GM13977 (cell line): Measurements from ENCODE around the gene GRIK2.

Experiments
- DNase-seq: peaks from one replicate; pipeline ENCODE4 v3.0.0; 2012; ENCODE audit warnings: low spot score
- in situ Hi-C: fragments of 300-500 bp; cut with MboI; formaldehyde crosslinking; loops from one replicate; pipeline ENCODE4 v1.12.0; 2022; ENCODE audit warnings: low sequenced_read_pairs, low pct_unique_long_range_greater_than_20kb, mixed read lengths, inconsistent platforms; ENCODE audit not compliant: unreplicated experiment
- TF ChIP-seq, protein P1 (sequence below): IDR thresholded peaks from 2 replicates; pipeline ENCODE4 v1.5.1; 2012; ENCODE audit warnings: mild to moderate bottlenecking, control low read depth; ENCODE audit not compliant: insufficient read depth; ENCODE audit errors: extremely low read depth, missing control alignments

Gene GRIK2

DNA sequence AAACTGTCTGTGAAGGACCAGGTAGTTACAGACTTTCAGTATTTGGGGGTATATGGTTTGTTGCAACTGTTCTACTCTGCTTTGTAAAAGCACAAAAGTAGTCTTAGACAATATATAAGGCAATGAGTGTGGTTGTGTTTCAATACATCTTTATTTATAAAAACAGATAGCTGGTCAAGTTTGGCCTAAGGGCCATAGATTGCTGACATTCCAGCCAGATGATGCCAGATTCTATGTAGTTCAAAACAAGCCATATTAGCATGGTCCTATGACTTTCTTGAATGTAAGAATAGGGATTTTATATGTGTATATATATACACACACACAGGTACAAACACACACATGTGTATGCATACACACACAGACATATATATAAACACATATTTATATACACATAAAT is 201.8 kb downstream of the GRIK2 start:
- TF ChIP-seq, protein P1, sequence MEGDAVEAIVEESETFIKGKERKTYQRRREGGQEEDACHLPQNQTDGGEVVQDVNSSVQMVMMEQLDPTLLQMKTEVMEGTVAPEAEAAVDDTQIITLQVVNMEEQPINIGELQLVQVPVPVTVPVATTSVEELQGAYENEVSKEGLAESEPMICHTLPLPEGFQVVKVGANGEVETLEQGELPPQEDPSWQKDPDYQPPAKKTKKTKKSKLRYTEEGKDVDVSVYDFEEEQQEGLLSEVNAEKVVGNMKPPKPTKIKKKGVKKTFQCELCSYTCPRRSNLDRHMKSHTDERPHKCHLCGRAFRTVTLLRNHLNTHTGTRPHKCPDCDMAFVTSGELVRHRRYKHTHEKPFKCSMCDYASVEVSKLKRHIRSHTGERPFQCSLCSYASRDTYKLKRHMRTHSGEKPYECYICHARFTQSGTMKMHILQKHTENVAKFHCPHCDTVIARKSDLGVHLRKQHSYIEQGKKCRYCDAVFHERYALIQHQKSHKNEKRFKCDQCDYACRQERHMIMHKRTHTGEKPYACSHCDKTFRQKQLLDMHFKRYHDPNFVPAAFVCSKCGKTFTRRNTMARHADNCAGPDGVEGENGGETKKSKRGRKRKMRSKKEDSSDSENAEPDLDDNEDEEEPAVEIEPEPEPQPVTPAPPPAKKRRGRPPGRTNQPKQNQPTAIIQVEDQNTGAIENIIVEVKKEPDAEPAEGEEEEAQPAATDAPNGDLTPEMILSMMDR = no peak
- in situ Hi-C loops = no loop called here
- DNase-seq = no peak

DNA sequence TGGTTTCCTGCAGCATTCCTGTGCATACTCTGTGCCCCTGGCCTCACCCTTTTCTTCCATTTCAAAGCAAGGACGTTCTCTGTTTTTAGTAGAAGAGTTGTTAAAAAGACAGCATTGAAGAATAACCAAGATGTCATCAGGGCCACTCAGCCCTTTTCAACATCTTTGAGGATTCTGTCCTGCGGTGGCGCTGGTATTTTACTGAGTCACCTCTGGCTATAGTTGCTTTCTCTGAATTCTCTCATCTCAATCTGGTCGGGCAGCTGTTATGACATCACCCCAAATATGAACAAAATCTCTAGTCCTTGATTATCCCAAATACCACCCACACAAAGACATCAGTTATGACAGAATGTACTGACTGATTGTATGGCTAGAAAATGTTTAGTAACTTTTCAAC is 204.2 kb downstream of the GRIK2 start:
- DNase-seq = no peak
- in situ Hi-C loops = no loop called here
- TF ChIP-seq, protein P1 = no peak

DNA sequence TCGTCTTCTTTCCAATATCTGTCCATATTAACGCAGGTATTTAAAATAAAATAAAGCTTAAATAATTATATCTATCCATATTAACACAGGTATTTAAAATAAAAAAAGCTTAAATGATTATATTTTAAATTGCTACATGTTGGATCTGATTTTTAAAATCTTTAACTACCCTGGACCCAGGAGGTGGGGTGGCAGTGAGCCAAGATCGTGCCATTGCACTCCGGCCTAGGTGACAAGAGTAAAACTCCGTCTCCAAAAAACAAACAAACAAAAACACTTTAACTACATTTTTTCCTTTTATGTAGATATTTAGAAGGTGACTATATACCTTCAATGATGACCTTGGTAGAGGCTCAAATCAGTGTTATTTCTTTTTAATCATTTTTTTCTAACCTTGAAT is 211.9 kb downstream of the GRIK2 start:
- DNase-seq = no peak
- TF ChIP-seq, protein P1 = no peak
- in situ Hi-C loops = no loop called here

GRCh38 chr6:101605874-101606273 is 212.4 kb downstream of the GRIK2 start:
- TF ChIP-seq, protein P1 = no peak
- DNase-seq = no peak
- in situ Hi-C loops = no loop called here

GRCh38 chr6:101607111-101607690 is 213.7 kb downstream of the GRIK2 start:
- TF ChIP-seq, protein P1 = no peak
- in situ Hi-C loops = no loop called here
- DNase-seq = no peak

GRCh38 chr6:101608703-101609102 is 215.2 kb downstream of the GRIK2 start:
- in situ Hi-C loops = no loop called here
- no peak for DNase-seq
- TF ChIP-seq, protein P1 = no peak

DNA sequence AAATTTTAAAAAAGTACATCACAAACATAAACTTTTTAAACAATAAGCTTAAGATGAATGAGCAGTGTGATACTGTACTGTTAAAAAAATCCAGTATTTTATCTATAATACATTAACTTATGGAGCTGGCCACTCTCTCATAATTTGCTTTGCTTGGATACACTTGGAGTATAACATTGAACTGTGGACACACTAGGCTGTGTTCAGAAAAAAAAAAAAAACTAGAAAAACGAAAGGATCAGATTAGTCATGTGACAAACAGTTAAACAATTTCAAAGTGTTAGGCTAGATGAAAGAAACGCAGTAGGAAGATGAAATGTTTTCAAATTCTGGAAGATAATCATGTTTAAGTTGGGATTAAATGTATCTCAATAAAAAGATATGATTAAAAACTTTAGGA is 220.0 kb downstream of the GRIK2 start:
- DNase-seq = no peak
- in situ Hi-C loops = no loop called here
- TF ChIP-seq, protein P1 = no peak
